ENCODE measurements around the gene GLRB. TPM values are rescaled to one million over a fixed set of nuclear protein-coding genes. Genes with fewer than 3 reads are reported as not detected.

The GLRB gene
- 0.60 and 0.94 TPM in 2 replicates for total RNA-seq

DNA sequence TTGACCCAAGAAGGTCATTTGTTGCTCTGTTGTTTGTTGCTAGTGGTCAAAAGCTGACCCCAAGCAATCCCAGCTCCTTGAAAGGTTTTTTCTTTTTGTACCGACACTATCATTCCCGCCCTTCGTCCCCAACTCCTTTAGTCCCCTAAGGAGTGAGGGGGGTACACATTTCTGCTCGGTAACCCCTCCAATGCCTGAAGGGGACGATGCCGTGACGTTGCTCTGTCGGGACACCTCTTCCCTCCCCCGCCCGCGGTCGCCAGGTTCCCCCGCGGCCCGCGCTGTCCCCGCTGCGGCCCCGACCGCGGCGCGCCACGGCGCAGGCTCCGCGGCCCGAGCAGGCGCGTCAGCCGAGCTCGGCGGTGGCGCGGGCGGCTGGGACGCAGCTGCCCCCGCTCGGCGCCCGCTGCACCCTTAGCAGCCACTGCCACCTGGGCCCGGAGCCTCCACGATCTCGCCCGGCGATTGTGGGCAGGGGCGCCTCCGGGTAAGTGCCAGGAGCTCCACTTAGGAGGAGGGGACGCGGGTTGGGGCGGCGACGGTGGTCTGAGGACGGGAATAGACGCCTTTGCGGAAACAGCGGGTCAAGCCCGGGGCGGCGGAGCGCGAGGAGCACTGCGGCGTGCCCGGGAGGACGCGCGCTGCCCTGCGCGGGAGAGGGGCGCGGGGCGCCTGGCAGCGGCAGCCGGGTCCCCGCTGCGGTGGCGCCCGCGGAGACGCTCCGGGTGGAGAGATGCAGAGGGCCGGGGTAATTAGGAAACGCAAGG lies at the start of gene GLRB:
TSS of gene GLRB (plus strand) at position 340 of the 767 bp plus-strand sequence. CDS start 1,875 bp downstream, outside the sequence.

DNA sequence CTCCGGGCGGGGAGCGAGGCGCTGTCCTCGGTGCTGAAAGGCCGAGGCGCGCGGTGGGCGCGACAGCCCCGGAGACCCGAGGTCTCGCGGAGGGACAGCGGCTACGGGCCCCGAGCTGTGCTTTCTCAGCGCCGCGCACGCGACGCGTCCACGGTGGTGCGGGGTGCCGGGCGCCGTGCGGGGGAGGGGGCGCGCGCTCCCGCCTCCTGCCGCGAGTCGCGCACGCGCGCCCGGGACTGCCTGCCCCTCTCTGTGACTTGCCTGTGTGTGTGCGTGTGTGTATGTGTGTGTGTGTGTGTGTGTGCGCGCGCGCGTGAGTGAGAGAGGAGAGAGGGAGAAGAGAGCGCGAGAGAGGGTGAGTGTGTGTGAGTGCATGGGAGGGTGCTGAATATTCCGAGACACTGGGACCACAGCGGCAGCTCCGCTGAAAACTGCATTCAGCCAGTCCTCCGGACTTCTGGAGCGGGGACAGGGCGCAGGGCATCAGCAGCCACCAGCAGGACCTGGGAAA lies 144.5 kb downstream of the GLRB start, which contains the start of gene GRIA2:
TSS of gene GRIA2 (plus strand) at position 358 of the 511 bp plus-strand sequence. CDS start 315 bp downstream, outside the sequence.

Other genes with a start within 250 kb of the GLRB start
- 2.9 and 4.0 TPM in 2 replicates for gene PDGFC, start 104.4 kb upstream of the GLRB start, total RNA-seq
- gene GRIA2, start 144.6 kb downstream of the GLRB start, total RNA-seq = not detected in 2 replicates